Epithelial cell of prostate (primary cell): Measurements from ENCODE around the gene CD244.

ENCODE experiments used
- DNase-seq: peaks from one replicate; pipeline ENCODE4 v3.0.0-alpha.2; 2011; ENCODE audit warnings: low read depth, low spot score
- H3K27ac ChIP-seq: fragments of 450-650 bp; 2 replicates; pipeline ENCODE4 v1.5.1; 2017; ENCODE audit warnings: mild to moderate bottlenecking

Gene CD244

GRCh38 chr1:160853014-160853413, 9.7 kb downstream of the CD244 start:
- no peak overlapping the region for H3K27ac ChIP-seq
- no peak for DNase-seq

- DNase-seq = no peak
- no peak overlapping the region for H3K27ac ChIP-seq
Observed at GRCh38 chr1:160850993-160851392, 11.7 kb downstream of the CD244 start.

GRCh38 chr1:160850541-160850940, 12.1 kb downstream of the CD244 start:
- no peak overlapping the region for H3K27ac ChIP-seq
- no peak for DNase-seq

GRCh38 chr1:160846281-160846680, 16.4 kb downstream of the CD244 start:
- DNase-seq = no peak
- H3K27ac ChIP-seq = no peak overlapping the region

- peak overlapping the region; percentile 39 for H3K27ac ChIP-seq
- DNase-seq = no peak
Observed at GRCh38 chr1:160844447-160845232, 18.0 kb downstream of the CD244 start.

GRCh38 chr1:160841079-160841478, 21.6 kb downstream of the CD244 start:
- H3K27ac ChIP-seq = no peak overlapping the region
- no peak for DNase-seq

GRCh38 chr1:160839746-160840145, 22.9 kb downstream of the CD244 start:
- no peak for DNase-seq
- no peak overlapping the region for H3K27ac ChIP-seq

GRCh38 chr1:160838888-160839287, 23.8 kb downstream of the CD244 start:
- no peak overlapping the region for H3K27ac ChIP-seq
- no peak for DNase-seq

- H3K27ac ChIP-seq = no peak overlapping the region
- DNase-seq = no peak
Observed at GRCh38 chr1:160837558-160838205, 25.0 kb downstream of the CD244 start.

- no peak overlapping the region for H3K27ac ChIP-seq
- no peak for DNase-seq
Observed at GRCh38 chr1:160836981-160837557, 25.6 kb downstream of the CD244 start.

- DNase-seq = no peak
- H3K27ac ChIP-seq = no peak overlapping the region
Observed at GRCh38 chr1:160836561-160836960, 26.1 kb downstream of the CD244 start.

GRCh38 chr1:160835751-160836150, 26.9 kb downstream of the CD244 start:
- H3K27ac ChIP-seq = no peak overlapping the region
- DNase-seq = no peak

- no peak overlapping the region for H3K27ac ChIP-seq
- no peak for DNase-seq
Observed at GRCh38 chr1:160834945-160835565, 27.6 kb downstream of the CD244 start.

- no peak for DNase-seq
Observed at GRCh38 chr1:160830321-160831153, 32.1 kb downstream of the CD244 start.

GRCh38 chr1:160829766-160830165, 32.9 kb downstream of the CD244 start:
- DNase-seq = no peak
- H3K27ac ChIP-seq = no peak overlapping the region

More at GRCh38 chr1:160830321-160831153, 32.1 kb downstream of the CD244 start:
- H3K27ac ChIP-seq = no peak overlapping the region

- no peak for DNase-seq
- H3K27ac ChIP-seq = peak overlapping the region; percentile 81
Observed at GRCh38 chr1:160827418-160827817, 35.3 kb downstream of the CD244 start.

GRCh38 chr1:160826546-160826945, 36.1 kb downstream of the CD244 start:
- peak overlapping the region; percentile 81 for H3K27ac ChIP-seq
- no peak for DNase-seq

GRCh38 chr1:160823296-160823695, 39.4 kb downstream of the CD244 start:
- H3K27ac ChIP-seq = no peak overlapping the region
- no peak for DNase-seq

- no peak overlapping the region for H3K27ac ChIP-seq
- no peak for DNase-seq
Observed at GRCh38 chr1:160821627-160822026, 41.1 kb downstream of the CD244 start.

GRCh38 chr1:160819186-160819585, 43.5 kb downstream of the CD244 start:
- no peak overlapping the region for H3K27ac ChIP-seq
- DNase-seq = no peak
